Mesenchymal stem cell (in vitro differentiated cells and primary cell): ENCODE data around the gene ASB4.

Experiments
- DNase-seq: peaks from one replicate; pipeline ENCODE4 v3.0.0-alpha.2; 2013
- H2AFZ ChIP-seq: one replicate; pipeline ENCODE4 v1.6.1; 2013; ENCODE audit warnings: low read depth, mild to moderate bottlenecking, control low read depth, inconsistent platforms, low read length, moderate library complexity
- H2AK5ac ChIP-seq: 2 replicates; pipeline ENCODE4 v1.6.1; 2013; ENCODE audit warnings: low read length, moderate library complexity, mild to moderate bottlenecking, inconsistent platforms; ENCODE audit not compliant: severe bottlenecking
- H2BK120ac ChIP-seq: one replicate; pipeline ENCODE4 v1.6.1; 2013; ENCODE audit warnings: low read depth, mild to moderate bottlenecking, inconsistent platforms, low read length, moderate library complexity
- H2BK12ac ChIP-seq, 2 experiments: one replicate each; pipeline ENCODE4 v1.6.1; 2013; ENCODE audit warnings: inconsistent platforms in 2 of 2, low read length in 2 of 2, mild to moderate bottlenecking in 2 of 2, moderate library complexity in 2 of 2, control low read depth in 1 of 2
- H2BK15ac ChIP-seq: one replicate; pipeline ENCODE4 v1.6.1; 2013; ENCODE audit warnings: mild to moderate bottlenecking, low read depth, inconsistent platforms; ENCODE audit not compliant: poor library complexity, severe bottlenecking
- H2BK5ac ChIP-seq: 2 replicates; pipeline ENCODE4 v1.6.1; 2013; ENCODE audit warnings: low read depth, mild to moderate bottlenecking, low read length, control low read depth, inconsistent platforms; ENCODE audit not compliant: poor library complexity, severe bottlenecking
- H3K14ac ChIP-seq, 2 experiments: one replicate each; pipeline ENCODE4 v1.6.1; 2013; ENCODE audit warnings: inconsistent platforms in 2 of 2, low read length in 2 of 2, control low read depth in 1 of 2, mild to moderate bottlenecking in 1 of 2, moderate library complexity in 1 of 2
- H3K18ac ChIP-seq, 2 experiments: one replicate each; pipeline ENCODE4 v1.6.1; 2013; ENCODE audit warnings: inconsistent platforms in 2 of 2, low read length in 2 of 2, control low read depth in 1 of 2, low read depth in 1 of 2, mild to moderate bottlenecking in 1 of 2
- H3K23ac ChIP-seq, 2 experiments: one replicate each; pipeline ENCODE4 v1.6.1; 2013; ENCODE audit warnings: inconsistent platforms in 2 of 2, low read length in 2 of 2, mild to moderate bottlenecking in 2 of 2, moderate library complexity in 2 of 2, control low read depth in 1 of 2
- H3K27ac ChIP-seq: 2 replicates; pipeline ENCODE4 v1.5.1; 2013; ENCODE audit warnings: mild to moderate bottlenecking, moderate library complexity, low read length, control low read depth, inconsistent platforms; ENCODE audit not compliant: poor library complexity, severe bottlenecking
- H3K27me3 ChIP-seq, 2 experiments: 2 replicates each; pipeline versions ENCODE4 v1.6.1 to v1.7.0; 2013; ENCODE audit warnings: low read length in 2 of 2, mild to moderate bottlenecking in 2 of 2, moderate library complexity in 2 of 2, control low read depth in 1 of 2, inconsistent platforms in 1 of 2; ENCODE audit not compliant: control insufficient read depth in 1 of 2, insufficient read depth in 1 of 2
- H3K36me3 ChIP-seq, 2 experiments: 2 replicates each; pipeline versions ENCODE4 v1.6.1 to v1.7.0; 2013; ENCODE audit warnings: low read length in 2 of 2, control low read depth in 1 of 2, inconsistent platforms in 1 of 2, low read depth in 1 of 2, mild to moderate bottlenecking in 1 of 2; ENCODE audit not compliant: insufficient read depth in 2 of 2, control insufficient read depth in 1 of 2
- H3K4ac ChIP-seq, 2 experiments: one replicate each; pipeline ENCODE4 v1.6.1; 2013; ENCODE audit warnings: inconsistent platforms in 2 of 2, low read length in 2 of 2, mild to moderate bottlenecking in 2 of 2, moderate library complexity in 2 of 2, control low read depth in 1 of 2, low read depth in 1 of 2
- H3K4me1 ChIP-seq: 2 replicates; pipeline ENCODE4 v1.6.1; 2013; ENCODE audit warnings: low read depth, low read length, control low read depth; ENCODE audit not compliant: control insufficient read depth, insufficient read depth
- H3K4me2 ChIP-seq: 2 replicates; pipeline ENCODE4 v1.6.1; 2013; ENCODE audit warnings: low read length, mild to moderate bottlenecking, inconsistent platforms; ENCODE audit not compliant: poor library complexity, severe bottlenecking
- H3K4me3 ChIP-seq, 2 experiments: 2 replicates each; pipeline versions ENCODE4 v1.5.1 to v1.7.0; 2013; ENCODE audit warnings: low read length in 2 of 2, mild to moderate bottlenecking in 2 of 2, control low read depth in 1 of 2, low read depth in 1 of 2; ENCODE audit not compliant: insufficient read depth in 1 of 2
- H3K79me1 ChIP-seq: replicated peaks from 2 replicates; pipeline ENCODE4 v1.6.1; 2013; ENCODE audit warnings: mild to moderate bottlenecking, control low read depth, low read length, inconsistent platforms; ENCODE audit not compliant: poor library complexity, severe bottlenecking
- H3K9ac ChIP-seq: 2 replicates; pipeline ENCODE4 v1.7.0; 2013; ENCODE audit warnings: mild to moderate bottlenecking, low read length, moderate library complexity
- H3K9me3 ChIP-seq: 2 replicates; pipeline ENCODE4 v1.7.0; 2013; ENCODE audit warnings: mild to moderate bottlenecking, low read length; ENCODE audit not compliant: control insufficient read depth
- H4K8ac ChIP-seq: one replicate; pipeline ENCODE4 v1.6.1; 2013; ENCODE audit warnings: inconsistent platforms, mild to moderate bottlenecking, low read length, moderate library complexity
- H4K91ac ChIP-seq: one replicate; pipeline ENCODE4 v1.6.1; 2013; ENCODE audit warnings: mild to moderate bottlenecking, low read length, inconsistent platforms
- WGBS: methylation state at CpG from one replicate; pipeline ENCODE4 v1.1.7; 2013; ENCODE audit warnings: mixed read lengths; 5-methylcytosine and 5-hydroxymethylcytosine counted together

Gene ASB4

GRCh38 chr7:95478272-95479037 is 7.3 kb upstream of the ASB4 start:
- Histone ChIP-seq H3K4ac (no peak overlapping the region), H3K79me1 (peaks cover 3% of the 10 kb centered on the region), H3K9me3 (no peaks in the 10 kb centered on the region), H2AK5ac (no peak overlapping the region), H3K4me1 (peaks cover 1% of the 10 kb centered on the region), H4K8ac (no peak overlapping the region), H3K27me3 (no peaks in the 10 kb centered on the region), H4K91ac (no peak overlapping the region), H2BK12ac (no peak overlapping the region), H3K27ac (no peak overlapping the region), H3K4me3 (no peak overlapping the region), H3K36me3 (no peaks in the 10 kb centered on the region), H3K18ac (no peak overlapping the region), H2BK15ac (no peak overlapping the region), H3K4me2 (no peak overlapping the region), H3K23ac (no peak overlapping the region), H3K14ac (no peak overlapping the region), H2AFZ (no peak overlapping the region), H3K9ac (no peak overlapping the region), H2BK120ac (no peak overlapping the region), H2BK5ac (no peak overlapping the region)
- WGBS, result 87% methylated on average over 18 of the region's 18 CpGs
- DNase-seq, result no peak

- Histone ChIP-seq H3K27ac (no peak overlapping the region), H3K9me3 (no peaks in the 10 kb centered on the region), H4K91ac (no peak overlapping the region), H3K4me2 (no peak overlapping the region), H2BK5ac (no peak overlapping the region), H3K4ac (no peak overlapping the region), H3K27me3 (no peaks in the 10 kb centered on the region), H3K36me3 (no peaks in the 10 kb centered on the region), H2BK120ac (peak overlapping the region; percentile 34), H2BK15ac (no peak overlapping the region), H3K14ac (no peak overlapping the region), H3K79me1 (no peaks in the 10 kb centered on the region), H3K4me1 (no peaks in the 10 kb centered on the region), H2AFZ (no peak overlapping the region), H2AK5ac (peak overlapping the region; percentile 27), H3K9ac (no peak overlapping the region), H3K23ac (no peak overlapping the region), H3K18ac (no peak overlapping the region), H4K8ac (no peak overlapping the region), H3K4me3 (no peak overlapping the region), H2BK12ac (no peak overlapping the region)
- DNase-seq, result no peak
Observed at GRCh38 chr7:95479992-95480624, 5.6 kb upstream of the ASB4 start.

DNA sequence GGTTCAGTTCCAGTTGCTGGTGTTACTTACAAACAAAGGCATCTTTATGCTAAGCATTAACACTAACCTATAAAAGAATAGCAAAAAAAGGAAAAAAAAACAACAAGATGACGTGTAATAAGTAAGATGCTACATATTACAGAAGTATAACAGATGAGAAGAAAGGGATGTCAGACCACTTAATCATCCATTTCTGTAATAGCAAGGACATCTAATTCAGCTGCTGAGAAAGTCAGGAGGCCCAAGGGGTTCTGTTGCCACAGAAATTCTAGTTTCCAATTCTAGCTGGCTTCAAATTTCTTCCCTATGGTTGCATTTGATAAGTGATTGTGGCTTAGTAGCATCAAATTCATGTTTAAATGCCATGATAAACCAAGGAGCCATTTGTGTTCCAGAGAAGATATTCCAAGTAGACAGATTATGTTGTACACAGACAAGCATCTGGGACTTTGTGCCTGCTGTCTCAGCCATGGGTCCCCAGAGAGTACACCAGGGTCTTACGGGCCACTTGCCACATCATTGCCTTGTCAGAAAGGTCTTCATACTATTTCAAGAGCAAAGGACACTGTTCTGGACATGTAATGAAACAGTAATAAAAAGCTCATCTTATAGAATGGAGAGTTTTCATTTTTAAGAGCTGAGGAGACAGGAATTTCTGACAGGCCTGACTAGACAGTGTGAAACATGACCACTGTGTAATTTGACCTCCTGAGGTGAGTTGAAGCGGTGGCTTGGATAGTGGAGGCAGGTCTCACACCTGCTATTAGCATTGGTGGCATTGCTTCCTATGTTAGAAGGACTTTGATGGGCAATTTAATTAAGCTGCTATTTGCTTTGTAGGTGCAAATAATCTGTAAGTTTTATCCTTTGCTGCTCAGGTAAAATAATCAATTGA is 4.2 kb upstream of the ASB4 start:
- Histone ChIP-seq H3K27me3 (no peaks in the 10 kb centered on the region), H3K18ac (no peak overlapping the region), H3K27ac (no peak overlapping the region), H3K4me1 (no peaks in the 10 kb centered on the region), H3K79me1 (no peaks in the 10 kb centered on the region), H2AFZ (no peak overlapping the region), H3K36me3 (no peaks in the 10 kb centered on the region), H3K4me3 (no peak overlapping the region), H3K4me2 (no peak overlapping the region), H3K9me3 (no peaks in the 10 kb centered on the region), H3K4ac (no peak overlapping the region), H3K9ac (no peak overlapping the region), H4K8ac (no peak overlapping the region), H2BK5ac (no peak overlapping the region), H3K23ac (no peak overlapping the region), H3K14ac (no peak overlapping the region), H2AK5ac (no peak overlapping the region), H4K91ac (no peak overlapping the region), H2BK120ac (no peak overlapping the region), H2BK12ac (no peak overlapping the region), H2BK15ac (no peak overlapping the region)
- DNase-seq, result no peak
- 78% methylated on average over 2 of the region's 3 CpGs for WGBS

GRCh38 chr7:95482424-95482823 is 3.3 kb upstream of the ASB4 start:
- WGBS, result 86% methylated on average over 4 of the region's 4 CpGs
- Histone ChIP-seq H2AFZ (no peak overlapping the region), H3K27ac (no peak overlapping the region), H3K23ac (no peak overlapping the region), H3K9me3 (no peaks in the 10 kb centered on the region), H3K79me1 (no peaks in the 10 kb centered on the region), H2BK12ac (no peak overlapping the region), H2BK5ac (no peak overlapping the region), H3K27me3 (no peaks in the 10 kb centered on the region), H3K4me2 (no peak overlapping the region), H2BK120ac (no peak overlapping the region), H2BK15ac (no peak overlapping the region), H2AK5ac (no peak overlapping the region), H3K4ac (no peak overlapping the region), H3K4me1 (no peaks in the 10 kb centered on the region), H3K4me3 (no peak overlapping the region), H3K18ac (peak overlapping the region in 1 of 2 experiments; percentile 12), H3K9ac (no peak overlapping the region), H3K14ac (no peak overlapping the region), H4K91ac (no peak overlapping the region), H3K36me3 (no peaks in the 10 kb centered on the region), H4K8ac (no peak overlapping the region)
- DNase-seq, result no peak
